ENCODE results near the gene PPP1R2C. TPM values are rescaled to one million over a fixed set of nuclear protein-coding genes. Genes with fewer than 3 reads are reported as not detected.

Gene PPP1R2C
- total RNA-seq, 2 donors from 2014 or later, result not detected

- H3K36me3 Mint-ChIP-seq (ENCODE audit: low read depth), result no peaks in the 10 kb centered on the region
- no peak overlapping the region for H3K27ac ChIP-seq (ENCODE audit: low read depth, low read length)
- H3K4me1 ChIP-seq (ENCODE audit: control insufficient read depth, insufficient read depth, low read length), result no peaks in the 10 kb centered on the region
- TF ChIP-seq CTCF (conservative IDR thresholded peaks at IDR 0.05), result no peak
- no peaks in the 10 kb centered on the region for H3K9me3 ChIP-seq (ENCODE audit: control insufficient read depth, low read length)
- peaks cover 14% of the 10 kb centered on the region for H3K4me1 Mint-ChIP-seq
- H3K27me3 ChIP-seq (ENCODE audit: control insufficient read depth, insufficient read depth, low read length, poor library complexity, severe bottlenecking), result no peaks in the 10 kb centered on the region
- no peak overlapping the region for H3K27ac Mint-ChIP-seq
- H3K9me3 Mint-ChIP-seq, result peaks cover 13% of the 10 kb centered on the region
- no peaks in the 10 kb centered on the region for H3K36me3 ChIP-seq (ENCODE audit: control insufficient read depth, insufficient read depth, low read length)
- no peak overlapping the region for H3K4me3 Mint-ChIP-seq
- no peak overlapping the region for H3K9ac ChIP-seq (ENCODE audit: extremely low read depth, low read length, poor library complexity, severe bottlenecking)
- 87% methylated on average over 2 of the region's 2 CpGs; no CpG with 5 or more reads in 1 of the 2 experiments for WGBS, 2 experiments (ENCODE audit: insufficient coverage in 1 of 2, insufficient read length in 1 of 2)
- no peak overlapping the region for H3K4me3 ChIP-seq (ENCODE audit: low read length)
- H3K27me3 Mint-ChIP-seq (ENCODE audit: insufficient read depth), result no peaks in the 10 kb centered on the region
- no peak for DNase-seq
Measured at GRCh38 chrX:42754603-42755002, 23.4 kb downstream of the PPP1R2C start.

DNA sequence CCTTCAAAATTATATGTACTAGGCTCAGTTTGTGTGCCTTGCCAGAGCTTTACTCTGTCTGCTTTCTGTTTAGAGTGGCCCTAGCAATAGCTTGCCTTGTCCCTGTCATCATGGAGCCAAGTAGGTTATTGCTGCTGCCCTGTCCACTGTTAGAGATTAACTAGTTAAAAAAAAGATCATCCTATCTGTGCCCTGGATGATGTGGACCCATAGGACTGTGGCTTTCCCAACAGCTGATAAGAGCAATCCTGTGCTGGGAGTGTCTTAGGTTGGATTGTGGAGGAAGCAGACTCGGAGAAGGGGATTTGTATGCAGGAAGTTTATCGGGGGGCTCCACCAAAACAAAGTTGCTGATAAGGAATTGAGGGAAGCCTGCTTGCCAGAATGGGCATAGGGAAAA, 23.8 kb downstream of the PPP1R2C start:
- no peak for DNase-seq
- H3K36me3 ChIP-seq (ENCODE audit: control insufficient read depth, insufficient read depth, low read length), result no peaks in the 10 kb centered on the region
- Mint-ChIP-seq H3K4me1 (peaks cover 14% of the 10 kb centered on the region), H3K27ac (no peak overlapping the region), H3K9me3 (peaks cover 13% of the 10 kb centered on the region), H3K4me3 (no peak overlapping the region), H3K36me3 (ENCODE audit: low read depth) (no peaks in the 10 kb centered on the region), H3K27me3 (ENCODE audit: insufficient read depth) (no peaks in the 10 kb centered on the region)
- H3K9ac ChIP-seq (ENCODE audit: extremely low read depth, low read length, poor library complexity, severe bottlenecking), result no peak overlapping the region
- WGBS, 2 experiments (ENCODE audit: insufficient coverage in 1 of 2, insufficient read length in 1 of 2), result 94 to 100% methylated on average over 2 of the region's 2 CpGs
- H3K27me3 ChIP-seq (ENCODE audit: control insufficient read depth, insufficient read depth, low read length, poor library complexity, severe bottlenecking), result no peaks in the 10 kb centered on the region
- no peaks in the 10 kb centered on the region for H3K9me3 ChIP-seq (ENCODE audit: control insufficient read depth, low read length)
- H3K27ac ChIP-seq (ENCODE audit: low read depth, low read length), result no peak overlapping the region
- no peak overlapping the region for H3K4me3 ChIP-seq (ENCODE audit: low read length)
- no peak for TF ChIP-seq CTCF (conservative IDR thresholded peaks at IDR 0.05)
- no peaks in the 10 kb centered on the region for H3K4me1 ChIP-seq (ENCODE audit: control insufficient read depth, insufficient read depth, low read length)

GRCh38 chrX:42752730-42753129, 25.2 kb downstream of the PPP1R2C start:
- TF ChIP-seq CTCF (conservative IDR thresholded peaks at IDR 0.05), result no peak
- no peak for DNase-seq
- H3K27me3 ChIP-seq (ENCODE audit: control insufficient read depth, insufficient read depth, low read length, poor library complexity, severe bottlenecking), result no peaks in the 10 kb centered on the region
- H3K27ac ChIP-seq (ENCODE audit: low read depth, low read length), result no peak overlapping the region
- Mint-ChIP-seq H3K27me3 (ENCODE audit: insufficient read depth) (no peaks in the 10 kb centered on the region), H3K4me1 (peaks cover 17% of the 10 kb centered on the region), H3K36me3 (ENCODE audit: low read depth) (no peaks in the 10 kb centered on the region), H3K4me3 (no peak overlapping the region), H3K27ac (no peak overlapping the region), H3K9me3 (peaks cover 13% of the 10 kb centered on the region)
- H3K9me3 ChIP-seq (ENCODE audit: control insufficient read depth, low read length), result no peaks in the 10 kb centered on the region
- no peaks in the 10 kb centered on the region for H3K4me1 ChIP-seq (ENCODE audit: control insufficient read depth, insufficient read depth, low read length)
- no peak overlapping the region for H3K9ac ChIP-seq (ENCODE audit: extremely low read depth, low read length, poor library complexity, severe bottlenecking)
- WGBS, 2 experiments (ENCODE audit: insufficient coverage in 1 of 2, insufficient read length in 1 of 2), result 87% methylated on average over 3 of the region's 4 CpGs; no CpG with 5 or more reads in 1 of the 2 experiments
- H3K4me3 ChIP-seq (ENCODE audit: low read length), result no peak overlapping the region
- no peaks in the 10 kb centered on the region for H3K36me3 ChIP-seq (ENCODE audit: control insufficient read depth, insufficient read depth, low read length)
